Ovary (tissue), 3 donors: ENCODE data around the gene KIF6.

Experiments used
- POLR2A ChIP-seq: fragments of 450-650 bp; IDR thresholded peaks from one replicate; pipeline ENCODE4 v1.6.1; 2017; ENCODE audit warnings: antibody characterized with exemption, mild to moderate bottlenecking, moderate library complexity
- TF ChIP-seq, protein P1 (sequence below), 3 donors: fragments of 450-650 bp in 2 of 3; fragments of 200-600 bp in 1 of 3; IDR thresholded peaks; one replicate each; pipeline versions ENCODE4 v1.5.1 to v1.8.0; 2016 to 2022; ENCODE audit warnings: antibody characterized with exemption in 3 of 3, mild to moderate bottlenecking in 1 of 3
- donor health status: DM: no; HTN: no; CAD: no.

DNA sequence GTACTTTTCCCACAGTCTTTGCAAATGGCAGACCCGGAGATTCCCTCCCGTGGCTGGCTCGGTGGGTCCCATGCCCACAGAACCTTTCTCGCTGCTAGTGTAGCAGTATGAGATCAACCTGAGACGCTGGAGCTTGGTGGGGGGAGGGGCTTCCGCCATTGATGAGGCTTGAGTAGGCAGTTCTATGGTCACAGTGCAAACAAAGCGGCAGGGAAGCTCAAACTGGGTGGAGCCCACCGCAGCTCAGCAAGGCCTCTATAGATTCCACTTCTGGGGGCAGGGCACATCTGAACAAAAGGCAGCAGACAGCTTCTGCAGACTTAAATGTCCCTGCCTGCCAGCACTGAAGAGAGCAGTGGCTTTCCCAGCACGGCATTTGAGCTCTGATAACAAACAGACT, 216.7 kb downstream of the KIF6 start:
- no peak for TF ChIP-seq POLR2A
- TF ChIP-seq, protein P1, sequence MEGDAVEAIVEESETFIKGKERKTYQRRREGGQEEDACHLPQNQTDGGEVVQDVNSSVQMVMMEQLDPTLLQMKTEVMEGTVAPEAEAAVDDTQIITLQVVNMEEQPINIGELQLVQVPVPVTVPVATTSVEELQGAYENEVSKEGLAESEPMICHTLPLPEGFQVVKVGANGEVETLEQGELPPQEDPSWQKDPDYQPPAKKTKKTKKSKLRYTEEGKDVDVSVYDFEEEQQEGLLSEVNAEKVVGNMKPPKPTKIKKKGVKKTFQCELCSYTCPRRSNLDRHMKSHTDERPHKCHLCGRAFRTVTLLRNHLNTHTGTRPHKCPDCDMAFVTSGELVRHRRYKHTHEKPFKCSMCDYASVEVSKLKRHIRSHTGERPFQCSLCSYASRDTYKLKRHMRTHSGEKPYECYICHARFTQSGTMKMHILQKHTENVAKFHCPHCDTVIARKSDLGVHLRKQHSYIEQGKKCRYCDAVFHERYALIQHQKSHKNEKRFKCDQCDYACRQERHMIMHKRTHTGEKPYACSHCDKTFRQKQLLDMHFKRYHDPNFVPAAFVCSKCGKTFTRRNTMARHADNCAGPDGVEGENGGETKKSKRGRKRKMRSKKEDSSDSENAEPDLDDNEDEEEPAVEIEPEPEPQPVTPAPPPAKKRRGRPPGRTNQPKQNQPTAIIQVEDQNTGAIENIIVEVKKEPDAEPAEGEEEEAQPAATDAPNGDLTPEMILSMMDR (IDR thresholded peaks at IDR 0.05): no peak
